Upper lobe of left lung (tissue), 4 donors: Measurements from ENCODE around the gene DNASE1L3.

Source experiments
- EP300 ChIP-seq, 4 donors: sonication (generic); formaldehyde crosslinking; IDR thresholded peaks; one replicate each; pipeline ENCODE4 v1.5.1; 2017; ENCODE audit warnings: antibody characterized with exemption in 4 of 4, control low read depth in 2 of 4
- POLR2AphosphoS5 ChIP-seq, 2 donors: sonication (generic); formaldehyde crosslinking; IDR thresholded peaks; one replicate each; pipeline ENCODE4 v1.5.1; 2017; ENCODE audit warnings: antibody characterized with exemption in 2 of 2
- TF ChIP-seq, protein P1 (sequence below), 6 experiments: fragments of 450-650 bp in 4 of 6; fragments of 200-600 bp in 2 of 6; sonication (generic) in 2 of 6; IDR thresholded peaks; one replicate each; pipeline ENCODE4 v1.5.1; 2016 to 2019; ENCODE audit warnings: antibody characterized with exemption in 6 of 6

DNA sequence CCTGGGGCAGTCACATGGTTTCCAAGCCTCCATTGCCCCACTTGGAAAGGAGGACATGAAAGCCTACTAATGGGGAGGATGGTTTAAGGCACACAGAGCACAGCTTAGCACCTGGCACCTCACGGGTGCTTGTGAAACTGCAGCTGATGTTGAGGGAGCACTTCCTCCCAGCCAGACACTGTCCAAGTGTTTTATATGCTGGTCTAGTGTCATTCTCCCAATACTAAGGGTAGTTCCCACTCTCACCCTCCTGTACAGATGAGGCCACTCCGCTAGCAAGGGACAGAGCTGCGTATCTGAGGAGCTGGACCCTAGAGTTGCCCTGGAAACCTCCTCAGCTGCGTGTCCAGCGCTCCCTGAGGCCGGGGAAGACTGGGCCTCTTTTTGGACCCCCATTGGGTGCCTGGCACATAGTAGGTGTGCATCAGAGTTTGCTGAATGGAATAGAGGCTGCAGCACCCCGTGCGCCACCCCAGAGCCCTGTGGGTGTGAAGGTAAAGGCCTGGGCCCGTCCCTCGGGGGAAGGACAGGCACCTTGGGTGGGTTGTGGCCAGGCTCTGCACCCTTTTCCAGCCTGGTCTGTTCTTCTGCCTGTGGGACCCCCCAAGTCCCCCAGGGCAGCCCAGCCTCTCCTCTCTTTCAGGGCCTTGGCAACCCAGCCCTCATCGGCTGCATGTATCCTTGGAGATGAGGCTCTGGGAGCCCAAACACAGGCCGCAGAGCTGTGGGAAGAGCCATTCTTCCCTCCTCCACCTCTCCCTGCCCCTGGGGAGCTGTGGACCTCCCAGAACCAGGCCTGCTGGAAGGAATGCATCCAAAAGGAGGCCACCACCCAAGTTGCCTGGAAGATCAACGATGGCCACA lies 31.3 kb downstream of the DNASE1L3 start:
- TF ChIP-seq EP300 (IDR thresholded peaks at IDR 0.05) (no peak), POLR2AphosphoS5 (IDR thresholded peaks at IDR 0.05) (no peak)
- TF ChIP-seq, protein P1, sequence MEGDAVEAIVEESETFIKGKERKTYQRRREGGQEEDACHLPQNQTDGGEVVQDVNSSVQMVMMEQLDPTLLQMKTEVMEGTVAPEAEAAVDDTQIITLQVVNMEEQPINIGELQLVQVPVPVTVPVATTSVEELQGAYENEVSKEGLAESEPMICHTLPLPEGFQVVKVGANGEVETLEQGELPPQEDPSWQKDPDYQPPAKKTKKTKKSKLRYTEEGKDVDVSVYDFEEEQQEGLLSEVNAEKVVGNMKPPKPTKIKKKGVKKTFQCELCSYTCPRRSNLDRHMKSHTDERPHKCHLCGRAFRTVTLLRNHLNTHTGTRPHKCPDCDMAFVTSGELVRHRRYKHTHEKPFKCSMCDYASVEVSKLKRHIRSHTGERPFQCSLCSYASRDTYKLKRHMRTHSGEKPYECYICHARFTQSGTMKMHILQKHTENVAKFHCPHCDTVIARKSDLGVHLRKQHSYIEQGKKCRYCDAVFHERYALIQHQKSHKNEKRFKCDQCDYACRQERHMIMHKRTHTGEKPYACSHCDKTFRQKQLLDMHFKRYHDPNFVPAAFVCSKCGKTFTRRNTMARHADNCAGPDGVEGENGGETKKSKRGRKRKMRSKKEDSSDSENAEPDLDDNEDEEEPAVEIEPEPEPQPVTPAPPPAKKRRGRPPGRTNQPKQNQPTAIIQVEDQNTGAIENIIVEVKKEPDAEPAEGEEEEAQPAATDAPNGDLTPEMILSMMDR (IDR thresholded peaks at IDR 0.05), result no peak
